Epithelial cell of proximal tubule (primary cell): ENCODE results near the gene TAS2R9. TPM values are rescaled to one million over a fixed set of nuclear protein-coding genes. Genes with fewer than 3 reads are reported as not detected.

Source experiments
- DNase-seq: peaks from one replicate; pipeline ENCODE4 v3.0.0-alpha.2; 2011; ENCODE audit warnings: low read depth
- H3K4me3 ChIP-seq: 2 replicates; pipeline ENCODE4 v1.5.1; 2011; ENCODE audit warnings: low read depth, mild to moderate bottlenecking, low read length
- CTCF ChIP-seq: conservative IDR thresholded peaks from 2 replicates; pipeline ENCODE4 v1.5.1; 2012; ENCODE audit warnings: low read depth, mild to moderate bottlenecking, low read length
- total RNA-seq: library from RNA; depleted of rRNA; stranded (reverse); fragments of >200 nt; gene quantifications from 2 replicates; pipeline ENCODE4 v1.2.3, GENCODE V29; 2015

Gene TAS2R9
- total RNA-seq, 1 donor from 2014 or later = not detected

- no peak for DNase-seq
- TF ChIP-seq CTCF = no peak
- H3K4me3 ChIP-seq = no peak overlapping the region
These were observed 50.3 kb downstream of the TAS2R9 start for GRCh38 chr12:10759657-10760056.

Other genes starting within 250 kb of the TAS2R9 start
- 30.8 and 35.8 TPM in 2 replicates for gene MAGOHB, start 196.6 kb downstream of the TAS2R9 start, total RNA-seq
- gene STYK1, start 136.1 kb downstream of the TAS2R9 start, total RNA-seq = 2.5 and 4.6 TPM in 2 replicates
- gene YBX3, start 86.8 kb downstream of the TAS2R9 start, total RNA-seq = 202 and 245 TPM in 2 replicates
- not detected in 2 replicates for gene TAS2R7, start 7.5 kb downstream of the TAS2R9 start, total RNA-seq
- not detected in 2 replicates for gene TAS2R8, start 2.9 kb downstream of the TAS2R9 start, total RNA-seq
- 0.14 TPM in 1 of 2 replicates, not detected in the other for gene TAS2R10, start 16.2 kb upstream of the TAS2R9 start, total RNA-seq
- 0.29 and 1.2 TPM in 2 replicates for gene PRR4, start 39.3 kb upstream of the TAS2R9 start, total RNA-seq
- 4.3 and 9.1 TPM in 2 replicates for gene PRH1, start 74.1 kb upstream of the TAS2R9 start, total RNA-seq
- 0.29 and 1.6 TPM in 2 replicates for gene TAS2R13, start 99.4 kb upstream of the TAS2R9 start, total RNA-seq
- not detected in 2 replicates for gene PRH2, start 119.1 kb upstream of the TAS2R9 start, total RNA-seq
- gene TAS2R14, start 129.1 kb upstream of the TAS2R9 start, total RNA-seq = 0.06 and 0.72 TPM in 2 replicates
- not detected in 2 replicates for gene TAS2R50, start 176.7 kb upstream of the TAS2R9 start, total RNA-seq
- gene TAS2R20, start 188.1 kb upstream of the TAS2R9 start, total RNA-seq = 0.36 and 0.58 TPM in 2 replicates
- not detected in 2 replicates for gene TAS2R19, start 212.5 kb upstream of the TAS2R9 start, total RNA-seq
- gene TAS2R31, start 221.2 kb upstream of the TAS2R9 start, total RNA-seq = 0.65 TPM in 1 of 2 replicates, not detected in the other